Bronchial epithelial cell (primary cell): ENCODE data around the gene CREB3L4. TPM values are rescaled to one million over a fixed set of nuclear protein-coding genes. Genes with fewer than 3 reads are reported as not detected.
"Not testable (repeated sequence)": the region's sequence is repeated elsewhere in the genome, so short reads cannot be mapped to it uniquely, and the experiment has no call there.

Experiments used
- DNase-seq: peaks from one replicate; pipeline ENCODE4 v3.0.0-alpha.2; 2010; ENCODE audit warnings: low read depth
- FAIRE-seq: peaks from 2 replicates; lab custom pipeline; 2011; peaks lifted over from hg19 to GRCh38; lab: Jason Lieb, UNC
- H3K27me3 ChIP-seq: 2 replicates; pipeline ENCODE4 v1.5.1; 2011; ENCODE audit warnings: low read length; ENCODE audit not compliant: control insufficient read depth, insufficient read depth
- H3K36me3 ChIP-seq: 2 replicates; pipeline ENCODE4 v1.5.1; 2011; ENCODE audit warnings: low read length; ENCODE audit not compliant: control insufficient read depth, insufficient read depth
- H3K4me3 ChIP-seq: 2 replicates; pipeline ENCODE4 v1.5.1; 2011; ENCODE audit warnings: mild to moderate bottlenecking, low read depth, low read length, control low read depth
- CTCF ChIP-seq: IDR thresholded peaks from 2 replicates; pipeline ENCODE4 v1.5.1; 2011; ENCODE audit warnings: mild to moderate bottlenecking, moderate library complexity, low read length, control low read depth, inconsistent platforms; ENCODE audit not compliant: insufficient read depth, severe bottlenecking
- total RNA-seq: library from RNA; depleted of rRNA; stranded (reverse); fragments of >200 nt; gene quantifications from 2 replicates; pipeline ENCODE4 v1.2.1, GENCODE V29; 2014

CREB3L4 gene
- total RNA-seq, 1 donor from 2014 or later: 7.1 TPM

GRCh38 chr1:153995202-153995601, 27.5 kb downstream of the CREB3L4 start:
- Histone ChIP-seq H3K27me3 (no peaks in the 10 kb centered on the region), H3K36me3 (peaks cover 7% of the 10 kb centered on the region), H3K4me3 (no peak overlapping the region)
- FAIRE-seq (no peak), DNase-seq (no peak)
- no peak for TF ChIP-seq CTCF

GRCh38 chr1:153995640-153996039, 27.9 kb downstream of the CREB3L4 start:
- no peak for DNase-seq
- no peak for FAIRE-seq
- TF ChIP-seq CTCF: no peak

GRCh38 chr1:153996882-153997281, 29.2 kb downstream of the CREB3L4 start:
- FAIRE-seq, H3K4me3 ChIP-seq, H3K27me3 ChIP-seq, H3K36me3 ChIP-seq, DNase-seq: not testable (repeated sequence)

More at GRCh38 chr1:153995640-153996039, 27.9 kb downstream of the CREB3L4 start:
- Histone ChIP-seq H3K27me3 (no peaks in the 10 kb centered on the region), H3K36me3 (peaks cover 7% of the 10 kb centered on the region), H3K4me3 (no peak overlapping the region)

GRCh38 chr1:154000420-154000819, 32.7 kb downstream of the CREB3L4 start:
- TF ChIP-seq CTCF: no peak

GRCh38 chr1:154006136-154006535, 38.4 kb downstream of the CREB3L4 start:
- Histone ChIP-seq H3K27me3 (no peaks in the 10 kb centered on the region), H3K36me3 (no peaks in the 10 kb centered on the region), H3K4me3 (no peak overlapping the region)
- FAIRE-seq: no peak
- no peak for TF ChIP-seq CTCF
- no peak for DNase-seq

More at GRCh38 chr1:154000420-154000819, 32.7 kb downstream of the CREB3L4 start:
- Histone ChIP-seq H3K27me3 (no peaks in the 10 kb centered on the region), H3K36me3 (no peaks in the 10 kb centered on the region), H3K4me3 (no peak overlapping the region)
- DNase-seq: no peak
- no peak for FAIRE-seq

- Histone ChIP-seq H3K27me3 (no peaks in the 10 kb centered on the region), H3K4me3 (no peak overlapping the region), H3K36me3 (no peaks in the 10 kb centered on the region)
- no peak for FAIRE-seq
- no peak for DNase-seq
- TF ChIP-seq CTCF: no peak
Measured at GRCh38 chr1:154012129-154012528, 44.4 kb downstream of the CREB3L4 start.

GRCh38 chr1:154012543-154012942, 44.8 kb downstream of the CREB3L4 start:
- not testable (repeated sequence) for DNase-seq, H3K27me3 ChIP-seq, H3K4me3 ChIP-seq, FAIRE-seq, H3K36me3 ChIP-seq
